Epithelial cell of proximal tubule (primary cell): Measurements from ENCODE around the gene DOCK6. TPM values are rescaled to one million over a fixed set of nuclear protein-coding genes. Genes with fewer than 3 reads are reported as not detected.

Experiments used
- DNase-seq: peaks from one replicate; pipeline ENCODE4 v3.0.0-alpha.2; 2011; ENCODE audit warnings: low read depth
- H3K4me3 ChIP-seq: 2 replicates; pipeline ENCODE4 v1.5.1; 2011; ENCODE audit warnings: low read depth, mild to moderate bottlenecking, low read length
- CTCF ChIP-seq: conservative IDR thresholded peaks from 2 replicates; pipeline ENCODE4 v1.5.1; 2012; ENCODE audit warnings: low read depth, mild to moderate bottlenecking, low read length
- total RNA-seq: library from RNA; depleted of rRNA; stranded (reverse); fragments of >200 nt; gene quantifications from 2 replicates; pipeline ENCODE4 v1.2.3, GENCODE V29; 2015

Gene DOCK6
- total RNA-seq, 1 donor from 2014 or later, result 17.2 TPM

- TF ChIP-seq CTCF, result no peak
- H3K4me3 ChIP-seq, result no peak overlapping the region
Observed at GRCh38 chr19:11194656-11195558, 67.4 kb downstream of the DOCK6 start.

GRCh38 chr19:11194173-11194572, 68.2 kb downstream of the DOCK6 start:
- no peak for TF ChIP-seq CTCF
- H3K4me3 ChIP-seq, result no peak overlapping the region
- DNase-seq, result no peak

More at GRCh38 chr19:11194656-11195558, 67.4 kb downstream of the DOCK6 start:
- no peak for DNase-seq

- no peak for TF ChIP-seq CTCF
- DNase-seq, result no peak
- H3K4me3 ChIP-seq, result no peak overlapping the region
Observed at GRCh38 chr19:11192957-11193939, 69.1 kb downstream of the DOCK6 start.

GRCh38 chr19:11191934-11192333, 70.4 kb downstream of the DOCK6 start:
- DNase-seq, result no peak
- no peak for TF ChIP-seq CTCF
- H3K4me3 ChIP-seq, result no peak overlapping the region

- no peak for DNase-seq
- no peak overlapping the region for H3K4me3 ChIP-seq
- no peak for TF ChIP-seq CTCF
Observed at GRCh38 chr19:11191273-11191755, 71.0 kb downstream of the DOCK6 start.

- TF ChIP-seq CTCF, result no peak
- no peak overlapping the region for H3K4me3 ChIP-seq
- DNase-seq, result no peak
Observed at GRCh38 chr19:11190501-11190900, 71.8 kb downstream of the DOCK6 start.
